ENCODE results near the gene SEC14L1.

Gene SEC14L1

DNA sequence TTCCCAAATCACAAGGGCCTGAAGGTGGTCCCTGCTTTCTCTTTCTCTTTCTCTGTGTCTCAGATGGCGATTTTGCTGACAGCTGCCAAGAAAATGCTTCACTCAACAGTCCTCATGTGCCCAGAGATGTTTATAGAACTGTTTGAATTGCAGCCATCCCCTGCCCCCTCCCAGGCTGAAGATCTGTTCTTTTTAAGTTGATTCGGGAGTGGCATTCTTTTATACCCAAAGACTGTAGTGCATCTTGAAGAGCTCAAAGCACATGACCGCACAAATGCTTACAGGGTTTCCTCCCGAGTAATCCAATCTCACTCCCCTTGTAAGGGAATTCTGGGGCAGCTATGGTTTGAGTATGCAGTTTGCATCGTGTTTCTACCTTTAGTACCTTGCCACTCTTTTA is 75.7 kb downstream of the SEC14L1 start:
- no peak for DNase-seq

DNA sequence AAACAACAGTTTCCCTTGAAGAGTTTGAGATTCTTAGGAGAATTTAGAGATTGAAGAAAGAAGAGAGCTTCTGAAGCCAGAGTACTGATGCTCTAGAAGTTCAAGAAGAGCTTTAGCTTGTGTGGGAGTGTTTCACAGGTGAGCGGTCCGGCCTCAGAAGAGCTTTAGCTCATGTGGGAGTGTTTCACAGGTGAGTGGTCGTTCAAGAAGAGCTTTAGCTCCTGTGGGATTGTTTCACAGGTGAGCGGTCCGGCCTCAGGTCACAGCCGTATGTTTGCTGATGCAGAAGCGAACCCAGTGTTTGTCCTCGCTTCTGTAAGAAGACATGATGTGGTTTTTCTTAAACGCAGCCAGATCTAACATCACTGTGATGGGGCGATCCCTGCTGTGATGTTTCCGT is 76.4 kb downstream of the SEC14L1 start:
- no peak for DNase-seq

DNA sequence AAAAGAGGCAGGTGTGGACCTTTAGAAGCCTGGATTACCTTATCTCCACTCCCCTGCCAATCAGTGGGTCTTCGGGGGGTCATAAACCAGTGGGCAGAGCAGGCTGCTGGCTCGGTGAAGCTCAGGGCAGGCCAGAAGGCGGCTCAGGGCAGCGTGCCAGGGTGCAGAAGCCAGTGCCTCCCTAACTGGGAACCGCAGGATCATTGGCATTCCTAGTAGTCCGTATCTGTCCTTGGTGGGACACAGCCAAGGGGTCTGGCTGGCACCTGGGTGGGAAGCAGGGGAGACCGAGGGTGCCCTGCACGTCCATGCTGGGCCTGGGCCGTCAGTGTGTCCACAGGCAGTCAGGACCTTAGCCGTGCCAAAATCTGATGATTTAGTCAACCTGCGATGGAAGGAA is 76.8 kb downstream of the SEC14L1 start:
- DNase-seq, result no peak

DNA sequence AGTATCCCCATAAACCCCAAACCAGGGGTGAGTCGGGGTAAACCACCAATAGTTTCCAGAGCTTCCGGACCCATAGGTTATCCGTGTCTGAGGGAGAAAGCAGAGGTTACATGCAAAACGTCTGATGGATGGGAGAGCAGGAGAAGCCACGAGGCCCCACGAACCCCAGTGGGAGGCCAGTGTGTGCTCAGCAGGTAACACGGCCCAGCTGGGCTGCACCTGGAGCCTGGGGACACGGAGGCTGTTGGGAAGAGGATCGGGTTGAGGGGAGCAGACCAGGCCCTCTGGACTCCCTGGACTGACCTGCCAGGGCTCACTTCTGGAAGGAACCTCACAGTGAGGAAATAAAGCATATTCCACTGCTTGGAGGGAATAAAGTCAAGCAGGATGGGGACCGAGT is 78.1 kb downstream of the SEC14L1 start:
- no peak for DNase-seq

DNA sequence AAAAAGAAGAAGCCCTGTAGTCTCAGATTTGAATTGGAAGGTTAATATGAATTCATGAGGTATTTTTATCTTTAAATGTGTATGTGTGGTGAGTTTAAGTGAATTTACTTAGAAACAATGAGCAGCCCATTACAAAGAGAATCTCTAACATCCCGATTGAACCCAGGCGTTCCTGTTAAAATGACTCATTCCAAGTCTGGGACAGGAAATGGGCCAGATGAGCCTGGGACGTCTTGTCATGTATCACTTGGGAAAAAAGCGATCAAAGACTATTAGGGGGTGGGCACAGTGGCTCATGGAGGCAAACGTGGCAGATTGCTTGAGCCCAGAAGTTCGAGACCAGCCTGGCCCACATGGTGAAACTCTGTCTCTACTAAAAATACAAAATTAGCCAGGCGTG is 81.6 kb downstream of the SEC14L1 start:
- no peak for DNase-seq

DNA sequence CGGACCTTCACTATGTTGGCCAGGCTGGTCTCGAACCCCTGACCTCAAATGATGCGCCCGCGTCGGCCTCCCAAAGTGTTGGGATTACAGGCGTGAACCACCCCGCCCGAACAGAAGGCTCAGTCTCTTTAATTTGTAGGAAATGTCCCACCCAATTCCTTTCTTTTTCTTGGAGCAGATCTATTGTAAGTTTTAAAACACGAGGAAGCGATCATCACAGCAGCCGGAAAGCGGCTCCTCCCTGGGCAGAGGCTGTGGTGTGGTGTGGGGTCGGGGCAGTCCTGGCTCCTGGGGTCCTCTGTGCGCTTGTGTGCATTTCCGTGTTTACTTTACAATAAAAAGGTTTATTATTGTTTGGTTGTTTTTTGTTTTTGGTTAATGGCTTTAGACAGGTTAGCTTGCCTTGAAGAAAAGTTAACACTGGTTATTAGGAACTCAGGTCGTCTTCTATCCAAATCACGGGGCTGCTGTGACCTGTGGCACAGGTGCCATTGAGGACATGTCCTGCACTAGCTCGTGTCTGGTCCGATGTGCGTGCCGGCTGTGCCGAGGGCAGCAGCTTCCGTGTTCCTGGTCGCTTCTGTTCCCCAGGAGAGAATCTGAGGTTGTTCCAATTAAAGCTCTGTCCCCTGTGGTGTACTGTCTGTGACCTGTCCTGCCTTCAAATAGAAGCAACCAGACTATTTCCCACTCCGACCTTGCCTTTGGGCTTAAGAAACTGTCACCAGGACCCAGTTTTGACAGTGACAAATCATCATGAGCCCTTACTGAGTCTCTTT is 83.1 kb downstream of the SEC14L1 start:
- DNase-seq, result no peak

DNA sequence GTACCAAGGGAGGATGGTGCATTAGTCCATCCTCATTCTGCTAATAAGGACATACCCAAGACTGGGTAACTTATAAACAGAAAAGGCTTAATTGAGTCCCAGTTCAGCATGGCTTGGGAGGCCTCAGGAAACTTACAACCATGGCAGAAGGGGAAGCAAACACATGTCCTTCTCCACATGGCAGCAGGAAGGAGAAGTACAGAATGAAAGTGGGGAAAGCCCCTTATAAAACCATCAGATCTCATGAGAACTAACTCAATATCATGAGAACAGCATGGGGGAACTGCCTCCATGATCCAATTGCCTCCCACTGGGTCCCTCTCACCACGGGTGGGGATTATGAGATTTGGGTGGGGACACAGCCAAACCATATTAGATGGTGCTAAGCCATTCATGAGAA is 84.5 kb downstream of the SEC14L1 start:
- no peak for DNase-seq

DNA sequence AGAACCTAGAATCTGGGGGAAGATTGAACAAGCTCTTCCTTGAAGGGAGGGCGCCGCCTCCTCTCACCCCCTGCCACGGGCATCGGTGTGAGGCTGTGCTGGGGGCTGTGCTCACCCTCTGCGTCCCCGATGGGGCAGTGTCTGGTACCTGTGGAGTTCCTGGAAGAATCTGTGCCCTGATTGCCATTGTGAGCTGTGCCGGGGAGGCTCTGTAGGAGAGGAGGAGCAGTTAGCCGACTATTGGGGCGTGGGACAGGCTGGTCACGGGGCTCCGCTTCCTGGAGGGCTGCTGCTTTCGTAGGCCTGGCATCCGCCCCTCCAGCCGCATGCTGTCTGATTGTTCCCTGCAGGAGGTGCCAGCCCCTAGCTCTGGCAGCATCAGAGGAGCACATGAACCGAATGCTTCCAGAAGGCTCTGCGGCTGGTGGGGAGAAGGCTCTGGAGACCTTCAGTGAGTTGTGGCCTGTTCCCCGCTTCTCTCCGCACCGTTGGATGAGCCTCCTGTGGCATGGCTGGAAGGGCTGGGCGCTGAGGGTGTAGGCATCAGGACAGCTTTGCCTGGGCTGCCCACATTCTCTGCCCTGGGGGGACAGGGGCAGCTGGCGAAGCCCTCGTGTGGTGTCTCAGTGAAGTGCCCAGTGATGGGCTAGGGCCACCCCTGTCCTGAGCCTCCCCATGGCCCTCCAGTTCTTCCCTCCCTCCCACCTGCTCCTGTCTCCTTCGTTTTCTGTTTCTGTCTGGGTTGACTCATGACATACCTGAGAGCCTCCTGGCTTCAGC is 86.9 kb downstream of the SEC14L1 start:
- no peak for DNase-seq

DNA sequence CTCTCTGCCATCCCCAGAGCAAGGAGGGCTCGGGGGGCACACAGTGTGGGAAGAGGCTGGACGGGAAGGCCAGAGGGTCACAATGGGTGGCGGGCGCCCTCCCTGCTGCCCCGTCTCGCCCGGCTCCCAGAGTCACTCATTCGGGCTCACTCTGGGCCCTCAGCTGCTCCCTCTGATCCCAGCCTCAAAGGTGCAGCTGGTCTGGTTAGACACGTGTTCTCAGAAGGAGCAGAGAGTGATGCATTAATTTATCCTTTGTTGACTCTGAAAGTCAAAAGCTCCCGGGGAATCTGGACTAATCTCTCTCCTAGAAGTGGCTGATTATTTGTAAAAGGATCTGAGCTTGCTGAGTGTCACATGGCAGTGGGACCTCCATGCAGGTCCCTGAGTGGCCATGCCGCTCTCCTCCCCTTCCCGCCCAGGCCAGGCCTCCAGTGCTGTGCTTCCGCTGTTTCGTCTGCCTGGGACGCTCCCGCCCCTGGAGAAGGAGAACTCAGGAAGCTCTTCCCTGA is 87.5 kb downstream of the SEC14L1 start:
- DNase-seq, result no peak

DNA sequence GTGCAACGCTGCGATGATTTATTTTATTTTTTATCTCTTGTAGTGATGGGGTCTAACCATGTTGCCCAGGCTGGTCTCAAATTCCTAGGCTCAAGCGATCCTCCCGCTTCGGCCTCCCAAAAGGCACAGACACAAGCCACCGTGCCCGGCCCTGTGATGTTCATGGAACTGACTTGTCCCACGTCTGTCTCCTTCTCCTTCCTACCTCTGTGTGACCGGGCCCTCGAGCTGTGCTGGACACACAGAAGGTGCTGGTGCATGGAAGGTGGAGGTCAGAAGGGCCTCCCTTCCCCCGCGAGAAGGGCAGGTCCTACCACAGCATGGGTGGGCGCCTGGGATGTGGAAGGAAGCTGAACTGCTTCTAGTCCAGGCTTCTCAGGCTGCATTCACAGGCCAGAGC is 88.0 kb downstream of the SEC14L1 start:
- DNase-seq, result no peak

DNA sequence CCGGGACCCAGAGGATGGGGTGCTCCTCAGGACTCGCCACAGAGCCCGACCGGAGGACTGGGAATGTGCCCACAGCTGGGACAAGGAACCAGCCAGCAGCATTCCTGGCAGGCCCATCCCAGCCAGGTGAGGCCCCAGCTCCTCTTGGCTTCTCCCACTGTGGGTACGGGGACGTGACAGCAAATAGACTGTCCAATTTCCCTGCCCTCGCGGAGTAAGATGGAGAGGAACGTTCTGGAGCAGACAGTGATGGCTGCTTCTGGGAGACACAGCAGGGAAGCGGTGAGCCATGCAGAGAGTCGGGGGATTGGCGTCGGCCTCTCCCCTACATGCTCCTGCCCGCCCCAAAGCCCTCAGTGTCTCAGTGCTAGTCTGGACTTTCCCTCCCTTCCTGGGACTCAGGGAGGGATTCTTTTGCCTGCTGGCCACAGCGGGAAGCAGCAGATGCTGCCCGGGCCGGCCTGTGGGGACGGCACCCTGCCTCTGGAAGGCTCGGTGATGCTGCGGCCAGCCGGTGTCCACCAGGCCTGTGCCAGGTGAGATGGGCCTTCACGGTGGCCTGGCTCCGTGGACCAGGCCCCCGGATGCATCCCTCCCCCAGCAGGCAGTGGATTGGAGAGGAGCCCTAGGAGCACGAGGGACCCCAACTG is 89.1 kb downstream of the SEC14L1 start:
- DNase-seq, result no peak

DNA sequence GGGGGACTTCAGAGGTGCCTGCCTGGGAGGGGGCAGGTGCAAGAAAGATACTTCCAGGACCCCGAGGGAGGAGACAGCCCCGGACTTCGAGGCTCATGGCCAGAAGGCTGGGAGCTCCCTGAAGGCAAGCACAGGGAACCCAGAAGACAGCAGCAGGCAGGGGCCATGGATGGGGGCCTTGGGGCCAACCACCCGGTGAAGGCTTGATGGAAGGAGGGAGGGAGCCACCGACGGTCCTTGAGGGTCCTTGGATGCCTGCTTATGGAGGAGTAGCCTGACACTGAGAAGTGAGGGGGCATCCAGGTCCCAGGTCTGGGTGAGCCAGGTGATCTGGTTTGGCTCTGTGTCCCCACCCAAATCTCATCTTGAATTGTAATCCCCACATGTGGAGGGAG is 89.7 kb downstream of the SEC14L1 start:
- no peak for DNase-seq

DNA sequence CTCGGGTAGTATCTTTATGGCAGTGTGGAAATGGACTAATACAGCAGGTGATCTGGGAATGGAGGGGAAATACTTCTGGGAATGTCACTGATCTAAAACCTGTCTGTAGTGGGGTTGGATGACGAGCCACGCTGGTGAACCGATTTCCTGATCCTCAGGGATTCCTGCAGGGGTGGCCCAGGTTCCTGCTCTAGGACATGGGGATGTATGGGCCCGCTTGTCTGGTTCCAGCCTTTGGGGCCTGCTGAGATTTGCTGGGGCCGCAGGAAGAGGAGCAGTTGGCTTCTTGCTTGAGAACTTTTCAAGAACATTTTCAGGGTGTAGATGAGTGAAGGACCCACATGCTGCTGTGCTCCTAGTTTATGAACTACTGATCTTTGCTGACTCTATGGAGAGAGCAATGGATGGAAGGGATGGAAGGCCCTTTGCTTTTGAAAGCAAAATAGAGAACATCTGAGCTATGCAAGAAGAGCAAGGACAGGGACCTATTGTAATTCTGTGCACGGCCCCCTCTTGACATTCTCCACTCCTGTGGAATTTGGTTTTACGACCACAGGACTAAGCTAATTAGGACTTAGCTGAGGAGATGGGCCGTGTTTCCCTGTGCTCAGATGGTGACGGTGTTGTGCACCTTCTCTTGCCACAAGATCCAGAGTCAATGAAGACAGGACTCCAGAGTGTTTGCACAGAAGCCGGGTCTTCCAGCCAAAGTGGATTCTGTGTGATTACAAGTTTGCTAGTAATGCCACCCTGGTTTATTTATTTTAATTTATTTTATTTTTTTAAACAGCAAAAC is 90.5 kb downstream of the SEC14L1 start:
- no peak for DNase-seq

DNA sequence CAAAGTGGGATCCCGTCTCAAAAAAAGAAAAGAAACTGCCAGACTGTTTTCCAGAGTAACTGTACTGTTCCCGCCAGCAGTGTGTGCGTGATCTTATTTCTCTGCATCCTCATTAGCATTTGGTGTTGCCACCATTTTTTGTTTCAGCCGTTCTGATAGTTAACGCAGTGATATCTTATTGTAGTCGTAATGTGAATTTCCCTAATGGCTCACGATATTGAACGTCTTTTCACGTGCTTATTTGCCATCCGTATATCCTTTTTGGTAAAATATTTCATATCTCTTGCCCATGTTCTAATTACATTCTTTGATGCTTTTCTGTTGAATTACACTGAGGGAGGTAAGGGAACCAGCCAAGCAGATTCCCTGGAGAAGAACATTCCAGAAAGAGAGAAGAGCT is 92.4 kb downstream of the SEC14L1 start:
- no peak for DNase-seq

DNA sequence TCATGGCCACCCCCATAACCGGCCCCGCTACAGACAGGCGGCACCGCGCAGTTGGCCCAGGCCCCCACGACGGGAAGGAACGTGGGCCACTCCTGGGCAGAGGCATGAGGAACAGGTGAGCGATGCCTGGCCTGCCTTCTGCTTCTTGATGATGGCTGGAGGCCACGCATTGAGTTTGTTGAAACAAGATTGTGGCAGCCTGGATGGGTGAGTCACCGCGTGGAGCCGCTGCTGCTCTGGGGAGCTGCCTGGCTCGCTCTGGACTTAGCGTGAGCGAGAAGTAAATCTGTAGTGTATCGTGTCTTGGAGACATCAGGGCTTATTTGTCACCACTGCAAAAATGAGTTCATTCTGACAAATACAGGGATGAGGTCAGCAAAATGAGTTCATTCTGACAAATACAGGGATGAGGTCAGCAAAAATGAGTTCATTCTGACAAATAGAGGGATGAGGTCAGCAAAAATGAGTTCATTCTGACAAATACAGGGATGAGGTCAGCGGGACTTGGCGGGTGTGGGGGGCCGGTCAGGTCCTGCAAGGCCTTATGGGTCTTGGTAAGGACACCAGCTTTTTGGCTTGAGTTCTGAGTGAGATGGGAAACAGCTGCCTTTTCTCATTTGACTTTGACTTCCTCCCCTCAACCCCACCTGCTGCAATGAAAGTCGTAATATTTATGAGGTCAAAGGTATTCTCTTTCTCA is 93.0 kb downstream of the SEC14L1 start:
- DNase-seq, result no peak

DNA sequence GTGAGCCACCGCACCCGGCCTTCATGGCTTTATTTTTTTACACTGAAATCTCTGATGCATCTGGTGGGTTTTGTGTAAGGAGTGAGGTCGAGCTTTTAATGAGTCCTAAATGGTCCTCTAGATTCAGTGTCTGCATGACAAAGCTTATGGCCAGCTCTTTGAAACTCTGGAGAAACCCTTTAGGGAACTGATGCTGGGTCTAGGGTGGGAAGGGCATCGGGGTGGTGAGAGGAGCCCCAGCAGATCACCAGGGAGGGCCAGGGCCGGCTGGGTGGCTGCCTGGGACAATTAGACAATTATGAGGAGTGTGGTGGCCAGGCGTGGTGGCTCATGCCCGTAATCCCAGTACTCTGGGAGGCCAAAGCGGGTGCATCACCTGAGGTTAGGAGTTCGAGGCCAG is 93.9 kb downstream of the SEC14L1 start:
- DNase-seq, result no peak

DNA sequence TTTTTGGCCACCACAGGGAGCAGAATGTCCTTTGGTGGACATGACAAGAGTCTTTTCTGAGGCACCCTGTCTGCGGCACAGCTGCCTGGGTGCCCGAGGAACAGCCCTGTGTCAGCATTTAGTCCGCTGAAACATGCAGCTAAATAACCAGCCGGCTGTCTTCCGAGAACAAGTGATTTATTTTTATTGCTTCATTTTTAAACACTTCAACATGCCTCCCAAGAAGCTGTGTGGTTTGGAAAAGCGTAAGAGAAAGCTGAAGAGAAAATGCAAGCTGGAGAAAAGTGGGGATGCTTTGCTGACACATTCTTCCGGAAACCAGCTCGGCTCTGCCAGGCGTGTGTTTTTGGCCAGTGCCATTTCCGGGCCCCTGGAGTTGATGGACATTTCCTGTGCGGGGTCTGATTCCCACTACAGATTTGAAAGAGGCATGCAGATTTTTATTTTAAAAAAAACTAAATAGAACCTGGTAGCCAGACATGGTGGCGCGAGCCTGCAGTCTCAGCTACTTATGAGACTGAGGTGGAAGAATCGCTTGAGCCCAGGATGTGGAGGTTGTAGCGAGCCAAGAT is 94.7 kb downstream of the SEC14L1 start:
- DNase-seq, result no peak

DNA sequence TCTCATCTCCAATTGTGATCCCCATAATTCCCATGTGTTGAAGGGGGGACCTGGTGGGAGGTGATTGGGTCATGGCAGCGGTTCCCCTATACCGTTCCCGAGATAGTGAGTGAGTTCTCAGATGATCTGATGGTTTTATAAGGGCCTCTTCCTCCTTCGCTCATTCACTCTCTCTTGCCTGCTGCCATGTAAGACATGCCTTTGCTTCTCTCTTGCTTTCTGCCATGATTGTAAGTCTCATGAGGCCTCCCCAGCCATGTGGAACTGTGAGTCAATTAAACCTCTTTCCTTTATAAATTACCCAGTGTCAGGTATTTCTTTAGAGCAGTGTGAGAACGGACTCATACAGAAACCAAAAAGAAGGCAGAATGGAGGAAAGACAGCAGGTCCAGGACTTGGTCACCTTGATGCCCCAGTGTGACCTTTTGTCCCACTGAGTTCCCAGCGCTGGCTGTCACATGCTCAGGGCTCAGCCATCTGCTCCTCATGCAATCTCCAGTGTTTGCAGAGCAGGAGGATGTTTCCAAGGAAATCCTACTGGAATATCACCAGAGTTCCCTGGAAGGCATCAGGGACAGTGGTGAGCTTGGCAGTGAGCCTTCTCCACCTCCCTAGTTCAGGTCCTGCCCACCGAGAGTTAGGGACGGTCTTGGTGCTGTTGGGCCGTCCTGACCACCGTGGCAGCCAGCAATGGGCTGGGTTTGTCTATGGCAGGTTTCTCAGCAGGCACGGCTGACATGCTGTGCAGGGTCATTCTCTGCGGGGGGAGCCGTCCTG is 96.7 kb downstream of the SEC14L1 start:
- no peak for DNase-seq

DNA sequence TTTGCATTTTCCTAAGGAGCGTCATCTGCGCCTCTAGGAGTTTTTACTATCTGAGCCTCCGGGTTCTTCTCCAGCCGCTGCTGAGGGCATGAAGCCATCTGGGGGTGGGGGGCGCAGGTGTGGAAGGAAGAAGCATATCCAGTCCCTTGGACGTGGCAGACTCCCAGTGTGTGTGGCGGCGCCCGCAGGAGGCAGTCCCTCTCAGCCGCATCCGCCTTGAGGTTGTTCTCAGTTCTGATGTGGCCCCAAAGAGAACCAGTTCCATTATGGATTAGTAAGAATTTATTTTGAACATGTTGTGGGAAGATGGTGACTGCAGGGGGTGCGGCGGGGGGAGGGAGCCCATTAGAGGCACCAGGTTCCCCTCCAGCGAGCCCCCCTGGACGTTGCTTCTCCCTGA is 100.2 kb downstream of the SEC14L1 start:
- DNase-seq, result no peak

DNA sequence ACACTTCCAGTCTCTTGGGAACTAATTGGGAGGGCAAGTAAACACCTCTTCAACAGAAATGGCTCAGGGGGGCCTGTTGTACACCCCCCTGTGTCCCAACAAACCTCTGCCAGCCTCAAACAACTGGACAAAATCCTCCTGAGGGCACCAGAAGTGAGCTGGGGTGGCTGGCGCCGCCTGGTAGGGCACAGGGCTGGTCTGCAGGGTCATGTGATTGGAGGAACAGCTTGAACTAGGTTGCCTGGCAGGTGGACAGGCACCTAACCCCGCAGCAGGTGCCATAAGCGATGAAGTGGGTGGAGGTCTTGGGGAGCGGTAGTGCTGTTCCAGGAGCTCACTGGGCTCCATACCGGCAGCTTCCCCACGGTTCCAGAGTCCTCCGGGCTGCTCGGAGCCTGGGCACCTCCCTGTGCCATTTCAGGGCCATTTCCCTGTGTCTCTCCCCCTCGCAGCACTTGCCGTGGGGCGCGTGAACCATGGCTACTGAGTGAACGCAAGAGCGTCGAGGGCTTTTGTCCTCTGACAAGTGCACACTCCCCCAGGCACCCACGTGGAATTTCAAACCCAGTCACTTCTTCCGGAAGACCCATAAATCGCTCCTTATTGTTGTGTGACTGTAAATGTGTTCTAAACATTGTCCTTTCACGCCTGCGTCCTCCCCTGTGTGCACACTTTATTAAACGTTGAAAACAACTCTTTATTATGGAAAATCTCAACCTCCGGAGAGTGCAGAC is 101.5 kb downstream of the SEC14L1 start:
- DNase-seq, result no peak

Measured in activated effector memory CD4-positive, alpha-beta T cell treated with Interleukin-2 at 50 U/mL for 16 hours (primary cell).